SU-DHL-6 (cell line): ENCODE data around the gene MTHFSD.

Source experiments
- CTCF ChIP-seq: fragments of 200-600 bp; sonication (generic); IDR thresholded peaks from one replicate; pipeline ENCODE4 v1.5.1; 2017; ENCODE audit warnings: antibody characterized with exemption, mild to moderate bottlenecking, low read length, moderate library complexity; ENCODE audit not compliant: insufficient read depth, poor library complexity, severe bottlenecking
- EZH2phosphoT487 ChIP-seq: fragments of 200-600 bp; sonication (generic), shearing (Covaris generic); conservative IDR thresholded peaks from 2 replicates; pipeline ENCODE4 v1.6.1; 2018; ENCODE audit warnings: mild to moderate bottlenecking, antibody characterized with exemption, low read length, moderate library complexity, mixed read lengths

- TF ChIP-seq CTCF (peak; percentile 44), EZH2phosphoT487 (no peak)
Measured at GRCh38 chr16:86517652-86518258, 37.3 kb downstream of the MTHFSD start.
